Adrenal gland (tissue), 5 donors: ENCODE measurements around the gene CHPF2.
A peak's percentile ranks its signal among the peaks of the same experiment; 100 is the strongest.

Experiments
- POLR2A ChIP-seq, 2 donors: fragments of 450-650 bp; IDR thresholded peaks; one replicate each; pipeline ENCODE4 v1.6.1; 2017; ENCODE audit warnings: antibody characterized with exemption in 2 of 2, mild to moderate bottlenecking in 2 of 2, moderate library complexity in 1 of 2
- TF ChIP-seq, protein P1 (sequence below), 6 experiments: fragments of 450-650 bp in 4 of 6; fragments of 200-600 bp in 2 of 6; sonication (generic) in 1 of 6; IDR thresholded peaks; 1 replicate in 5 of 6; 2 replicates in 1 of 6; pipeline versions ENCODE4 v1.5.1 to v1.8.0; 2016 to 2021; ENCODE audit warnings: antibody characterized with exemption in 6 of 6, mild to moderate bottlenecking in 2 of 6, moderate library complexity in 1 of 6
- donor health status: DM: no; HTN: no; CAD: no.

DNA sequence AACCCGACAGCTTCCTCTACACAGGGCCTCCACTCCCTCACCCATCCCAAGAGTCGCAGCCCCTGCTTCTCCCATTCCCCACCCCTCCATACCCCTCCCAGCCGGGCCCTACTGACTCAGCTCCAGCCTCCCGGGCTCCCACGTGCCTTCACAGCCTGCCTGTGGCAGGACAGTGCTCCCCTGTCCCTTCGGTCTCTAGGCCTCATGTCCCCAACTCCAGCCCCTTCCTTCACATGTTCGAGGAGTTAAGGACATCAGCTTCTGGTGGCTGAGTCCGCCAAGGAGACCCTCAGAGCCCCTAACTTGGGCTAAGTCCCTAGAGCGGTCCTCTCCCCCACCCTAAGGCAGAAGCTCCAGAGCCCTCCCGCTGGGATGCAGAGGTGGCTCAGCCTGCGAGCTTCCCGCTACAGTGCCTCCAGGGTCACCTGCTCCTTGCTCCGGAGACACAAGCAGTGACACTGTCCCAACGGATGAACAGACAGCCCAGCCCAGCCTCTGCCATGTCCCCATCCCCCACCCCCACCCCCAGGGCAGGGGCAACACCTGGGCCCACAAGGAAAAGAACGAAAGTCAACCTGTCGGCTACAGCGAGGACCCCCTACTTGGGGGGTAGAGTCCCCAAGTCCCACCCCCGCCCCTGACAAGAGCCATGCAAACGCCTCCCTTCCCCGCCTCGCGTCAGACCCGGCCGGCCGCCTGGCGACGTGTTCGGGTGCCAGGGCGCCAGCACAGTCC is 15.5 kb downstream of the CHPF2 start:
- TF ChIP-seq, protein P1, sequence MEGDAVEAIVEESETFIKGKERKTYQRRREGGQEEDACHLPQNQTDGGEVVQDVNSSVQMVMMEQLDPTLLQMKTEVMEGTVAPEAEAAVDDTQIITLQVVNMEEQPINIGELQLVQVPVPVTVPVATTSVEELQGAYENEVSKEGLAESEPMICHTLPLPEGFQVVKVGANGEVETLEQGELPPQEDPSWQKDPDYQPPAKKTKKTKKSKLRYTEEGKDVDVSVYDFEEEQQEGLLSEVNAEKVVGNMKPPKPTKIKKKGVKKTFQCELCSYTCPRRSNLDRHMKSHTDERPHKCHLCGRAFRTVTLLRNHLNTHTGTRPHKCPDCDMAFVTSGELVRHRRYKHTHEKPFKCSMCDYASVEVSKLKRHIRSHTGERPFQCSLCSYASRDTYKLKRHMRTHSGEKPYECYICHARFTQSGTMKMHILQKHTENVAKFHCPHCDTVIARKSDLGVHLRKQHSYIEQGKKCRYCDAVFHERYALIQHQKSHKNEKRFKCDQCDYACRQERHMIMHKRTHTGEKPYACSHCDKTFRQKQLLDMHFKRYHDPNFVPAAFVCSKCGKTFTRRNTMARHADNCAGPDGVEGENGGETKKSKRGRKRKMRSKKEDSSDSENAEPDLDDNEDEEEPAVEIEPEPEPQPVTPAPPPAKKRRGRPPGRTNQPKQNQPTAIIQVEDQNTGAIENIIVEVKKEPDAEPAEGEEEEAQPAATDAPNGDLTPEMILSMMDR (IDR thresholded peaks at IDR 0.05), result no peak
- peak in 1 of 2 donors; percentile 21 for TF ChIP-seq POLR2A (IDR thresholded peaks at IDR 0.05)
